ENCODE data around the gene NTN3.
"Not testable (repeated sequence)": the region's sequence is repeated elsewhere in the genome, so short reads cannot be mapped to it uniquely, and the experiment has no call there.

The NTN3 gene

GRCh38 chr16:2479996-2480395 is 8.9 kb downstream of the NTN3 start:
- DNase-seq (ENCODE audit: low spot score) = not testable (repeated sequence)

DNA sequence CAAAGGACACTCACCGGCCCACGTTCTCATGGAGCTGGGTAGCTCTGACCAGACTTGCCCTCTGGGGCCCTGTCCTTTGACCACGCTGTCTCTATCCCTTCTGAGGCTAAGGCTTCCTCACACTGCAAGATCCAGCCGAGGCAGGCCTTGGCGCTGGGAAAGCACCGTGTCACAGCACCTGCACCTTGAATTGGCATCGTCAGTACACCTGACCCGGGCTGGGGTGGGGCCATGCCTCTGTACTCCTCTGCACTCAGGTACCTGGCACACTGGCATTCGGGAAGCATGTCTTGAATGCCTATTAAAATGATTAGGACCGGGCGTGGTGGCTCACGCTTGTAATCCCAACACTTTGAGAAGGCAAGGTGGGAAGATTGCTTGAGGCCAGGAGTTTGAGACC is 9.9 kb downstream of the NTN3 start:
- no peak for DNase-seq (ENCODE audit: low spot score)

DNA sequence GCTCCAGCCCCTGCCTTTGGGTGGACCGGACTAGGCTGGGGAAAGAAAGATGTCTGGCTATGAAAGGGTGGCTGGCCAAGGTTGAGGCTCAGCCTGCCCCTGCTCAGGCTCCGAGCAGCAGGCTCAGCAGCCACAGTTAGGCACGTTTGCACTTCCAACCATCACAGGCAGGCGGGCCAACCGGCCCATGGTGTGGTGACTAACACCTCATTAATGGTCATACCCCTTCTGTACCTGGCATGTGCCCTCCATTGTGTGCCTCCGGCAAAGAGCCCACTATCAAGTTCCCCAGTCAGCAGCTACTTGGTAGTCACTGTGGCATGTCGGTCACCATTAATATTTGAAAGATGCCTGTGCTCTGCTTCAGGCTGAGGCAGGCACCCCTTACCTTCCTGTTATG is 10.6 kb downstream of the NTN3 start:
- no peak for DNase-seq (ENCODE audit: low spot score)

DNA sequence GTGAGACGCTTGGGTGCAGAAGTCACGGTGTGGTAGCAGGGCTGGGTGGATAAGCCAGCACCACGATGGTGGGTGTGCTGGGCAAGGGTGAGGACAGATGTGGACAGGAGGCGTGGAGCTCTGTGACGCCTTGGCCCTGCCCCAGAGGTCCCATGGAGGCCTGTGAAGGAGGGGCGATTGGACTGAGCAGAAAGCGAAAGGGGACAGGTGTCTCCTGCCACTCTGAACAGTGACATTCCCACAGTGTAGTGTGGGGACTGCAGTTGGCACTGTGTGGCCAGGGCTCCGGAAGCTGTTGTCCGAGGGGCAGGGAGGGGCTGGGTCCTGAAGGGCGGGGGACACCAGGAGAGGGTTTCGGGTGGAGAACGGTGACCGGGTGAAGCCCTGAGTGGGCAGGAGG is 11.2 kb downstream of the NTN3 start:
- DNase-seq (ENCODE audit: low spot score) = no peak

GRCh38 chr16:2482708-2483534 is 11.8 kb downstream of the NTN3 start:
- DNase-seq (ENCODE audit: low spot score) = peak; percentile 65

GRCh38 chr16:2483939-2484897 is 13.1 kb downstream of the NTN3 start:
- DNase-seq (ENCODE audit: low spot score) = no peak

- DNase-seq (ENCODE audit: low spot score) = no peak
Observed at GRCh38 chr16:2484898-2485508, 13.9 kb downstream of the NTN3 start.

- DNase-seq (ENCODE audit: low spot score) = no peak
Observed at GRCh38 chr16:2485811-2486507, 14.9 kb downstream of the NTN3 start.

GRCh38 chr16:2486645-2487516 is 15.8 kb downstream of the NTN3 start:
- DNase-seq (ENCODE audit: low spot score) = peak; percentile 50

DNA sequence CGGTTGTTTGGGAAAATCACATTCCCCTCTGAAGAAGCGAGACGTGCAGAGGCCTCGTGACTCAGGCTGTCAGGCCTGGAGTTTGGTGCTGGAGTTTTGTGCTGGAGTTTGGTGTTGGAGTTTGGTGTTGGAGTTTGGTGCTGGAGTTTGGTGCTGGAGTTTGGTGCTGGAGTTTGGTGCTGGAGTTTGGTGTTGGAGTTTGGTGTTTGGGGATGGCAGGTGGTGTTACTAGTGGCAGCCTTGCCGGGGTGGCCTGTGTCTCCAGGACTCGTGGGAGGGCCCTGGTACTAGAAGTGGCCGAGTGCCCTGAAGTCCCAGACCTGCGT is 16.4 kb downstream of the NTN3 start:
- no peak for DNase-seq (ENCODE audit: low spot score)

DNA sequence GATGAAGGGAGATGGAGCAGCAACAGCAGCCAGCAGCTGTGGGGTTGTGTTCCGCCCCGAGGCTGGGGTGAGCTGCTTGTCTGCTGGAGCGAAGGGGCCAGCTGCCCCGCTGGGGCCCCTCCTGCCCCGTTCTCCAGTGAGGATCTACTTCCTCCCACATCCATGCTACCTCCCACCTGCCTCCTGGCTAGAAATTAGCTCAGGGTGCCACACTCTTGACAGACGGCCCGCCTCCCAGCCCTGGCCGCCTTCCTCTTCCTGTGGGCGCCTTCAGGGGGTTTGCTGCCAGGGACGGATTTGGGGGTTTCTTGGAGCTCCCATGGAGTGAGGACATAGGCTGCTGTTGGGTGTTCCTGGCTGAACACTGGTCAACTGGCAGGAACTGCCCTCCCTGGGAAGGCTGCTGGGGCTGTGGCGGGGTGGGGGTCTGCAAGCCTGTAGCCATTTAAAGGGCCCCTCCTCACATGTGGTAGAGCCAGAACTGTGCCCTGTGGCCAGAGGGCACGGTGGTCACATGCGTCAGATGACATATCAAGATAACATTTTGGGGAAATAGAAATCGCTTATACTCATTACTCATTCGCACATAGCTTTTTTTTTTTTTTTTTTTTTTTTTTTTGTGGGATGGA is 16.9 kb downstream of the NTN3 start:
- DNase-seq (ENCODE audit: low spot score) = no peak

DNA sequence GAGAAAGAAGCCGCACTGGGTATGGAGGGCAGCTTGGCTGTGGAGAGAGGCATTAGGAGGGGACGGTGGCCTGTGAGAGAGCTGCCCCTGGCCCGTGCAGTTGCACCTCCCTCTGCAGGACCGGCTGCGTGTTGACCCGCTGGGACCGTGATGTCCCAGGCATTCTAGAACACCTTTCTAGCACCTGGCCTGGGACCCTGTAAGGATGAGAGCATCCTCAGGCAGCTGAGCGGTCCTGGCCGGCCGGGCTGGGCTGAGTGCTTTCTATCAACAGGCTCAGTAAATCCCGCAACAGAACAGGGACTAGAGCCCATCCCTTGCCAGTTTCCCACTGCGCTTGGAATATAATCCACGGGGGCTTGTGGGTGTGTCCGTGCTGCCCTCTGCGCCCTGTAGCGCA is 18.5 kb downstream of the NTN3 start:
- no peak for DNase-seq (ENCODE audit: low spot score)

GRCh38 chr16:2490190-2491105 is 19.4 kb downstream of the NTN3 start:
- DNase-seq (ENCODE audit: low spot score) = no peak

GRCh38 chr16:2492292-2492691 is 21.2 kb downstream of the NTN3 start:
- DNase-seq (ENCODE audit: low spot score) = no peak

GRCh38 chr16:2493605-2494004 is 22.5 kb downstream of the NTN3 start:
- DNase-seq (ENCODE audit: low spot score) = no peak

DNA sequence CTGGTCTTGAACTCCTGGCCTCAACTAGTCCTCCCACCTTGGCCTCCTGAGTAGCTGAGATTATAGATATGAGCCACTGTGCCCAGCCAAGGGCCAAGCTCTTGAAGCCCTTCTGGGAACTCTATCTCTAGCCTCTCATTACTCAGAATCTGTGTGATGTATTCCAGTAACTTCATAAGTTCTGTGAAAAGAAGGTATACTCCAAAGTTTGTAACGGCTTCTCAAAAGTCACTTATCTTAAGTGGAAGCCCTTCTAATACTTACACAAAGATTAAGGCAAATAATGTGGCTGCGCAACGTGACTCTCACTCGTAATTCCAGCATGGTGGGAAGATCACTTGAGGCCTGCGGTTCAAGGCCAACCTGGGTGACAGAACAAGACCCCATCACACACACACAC is 23.5 kb downstream of the NTN3 start:
- no peak for DNase-seq (ENCODE audit: low spot score)

DNA sequence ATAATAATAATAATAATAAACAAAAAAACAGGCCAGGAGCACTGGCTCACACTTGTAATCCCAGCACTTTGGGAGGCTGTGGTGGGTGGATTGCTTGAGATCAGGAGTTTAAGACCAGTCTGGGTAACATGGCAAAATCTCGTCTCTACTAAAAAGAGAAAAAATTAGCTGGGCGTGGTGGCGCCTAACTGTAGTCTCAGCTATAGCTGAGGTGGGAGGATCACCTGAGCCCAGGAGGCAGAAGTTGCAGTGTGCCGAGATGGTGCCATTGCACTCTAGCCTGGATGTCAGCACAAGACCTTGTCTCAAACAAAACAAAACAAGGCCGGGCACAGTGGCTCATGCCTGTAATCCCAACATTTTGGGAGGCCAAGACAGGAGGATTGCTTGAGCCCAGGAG is 23.9 kb downstream of the NTN3 start:
- DNase-seq (ENCODE audit: low spot score) = no peak

DNA sequence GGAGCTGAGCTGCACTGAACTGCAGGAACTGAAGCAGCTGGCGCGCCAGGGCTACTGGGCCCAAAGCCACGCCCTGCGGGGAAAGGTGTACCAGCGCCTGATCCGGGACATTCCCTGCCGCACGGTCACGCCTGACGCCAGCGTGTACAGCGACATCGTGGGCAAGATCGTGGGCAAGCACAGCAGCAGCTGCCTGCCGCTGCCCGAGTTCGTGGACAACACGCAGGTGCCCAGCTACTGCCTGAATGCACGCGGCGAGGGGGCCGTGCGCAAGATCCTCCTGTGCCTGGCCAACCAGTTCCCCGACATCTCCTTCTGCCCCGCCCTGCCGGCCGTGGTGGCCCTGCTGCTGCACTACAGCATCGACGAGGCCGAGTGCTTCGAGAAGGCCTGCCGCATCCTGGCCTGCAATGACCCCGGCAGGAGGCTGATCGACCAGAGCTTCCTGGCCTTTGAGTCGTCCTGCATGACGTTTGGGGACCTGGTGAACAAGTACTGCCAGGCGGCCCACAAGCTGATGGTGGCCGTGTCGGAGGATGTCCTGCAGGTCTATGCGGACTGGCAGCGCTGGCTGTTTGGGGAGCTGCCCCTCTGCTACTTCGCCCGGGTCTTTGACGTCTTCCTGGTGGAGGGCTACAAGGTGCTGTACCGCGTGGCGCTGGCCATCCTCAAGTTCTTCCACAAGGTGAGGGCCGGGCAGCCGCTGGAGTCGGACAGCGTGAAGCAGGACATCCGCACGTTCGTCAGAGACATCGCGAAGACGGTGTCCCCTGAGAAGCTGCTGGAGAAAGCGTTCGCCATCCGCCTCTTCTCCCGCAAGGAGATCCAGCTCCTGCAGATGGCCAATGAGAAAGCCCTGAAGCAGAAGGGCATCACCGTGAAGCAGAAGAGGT is 25.4 kb downstream of the NTN3 start:
- no peak for DNase-seq (ENCODE audit: low spot score)

All from putamen (tissue), 1 donor.